Measurements from ENCODE around the gene SLC45A3. TPM values are rescaled to one million over a fixed set of nuclear protein-coding genes. Genes with fewer than 3 reads are reported as not detected.

The SLC45A3 gene
- total RNA-seq, result 1 to 10 TPM; 5.9 to 9.9 TPM
- 1 to 10 TPM; 5.3 to 5.6 TPM for polyA plus RNA-seq

GRCh38 chr1:205680073-205680851, at the start of gene SLC45A3:
SLC45A3 (minus strand) TSS chr1:205680509; CDS start chr1:205664656, 15,853 bp downstream.
- Histone ChIP-seq H3K27me3 (ENCODE audit: control insufficient read depth in 4 of 4, insufficient read depth in 4 of 4, low read length in 3 of 4) (no peaks in the 10 kb centered on the region), H3K36me3 (ENCODE audit: control insufficient read depth in 4 of 4, insufficient read depth in 3 of 4, low read depth in 1 of 4, low read length in 3 of 4) (no peaks in the 10 kb centered on the region), H3K4me1 (ENCODE audit: control insufficient read depth in 4 of 4, insufficient read depth in 4 of 4, low read length in 3 of 4) (peaks cover 10 to 56% (median 51%) of the 10 kb centered on the region in 4 donors), H3K27ac (ENCODE audit: low read depth in 1 of 2, low read length in 2 of 2) (peak within 1 kb of the TSS; percentile 74 to 80), H3K9me3 (ENCODE audit: control insufficient read depth in 4 of 4, low read length in 3 of 4) (no peaks in the 10 kb centered on the region), H3K4me3 (ENCODE audit: low read depth in 1 of 3, low read length in 3 of 3) (peak within 1 kb of the TSS; percentile 3 to 87 (median 78)), H3K9ac (ENCODE audit: low read depth in 1 of 2, low read length in 2 of 2) (peak within 1 kb of the TSS; percentile 66 to 67)
- under 1% methylated on average over 86 of the region's 86 CpGs for WGBS
- peak; percentile 58 for DNase-seq (ENCODE audit: low spot score)
- TF ChIP-seq EGR1 (IDR thresholded peaks at IDR 0.05; ENCODE audit: low read depth in 2 of 2) (no peak), RXRA (IDR thresholded peaks at IDR 0.05) (no peak), JUND (IDR thresholded peaks at IDR 0.05) (no peak), GABPA (IDR thresholded peaks at IDR 0.05 in 1 of 2, conservative IDR thresholded peaks at IDR 0.05 in 1 of 2) (no peak), HNF4G (IDR thresholded peaks at IDR 0.05) (no peak), FOXA2 (IDR thresholded peaks at IDR 0.05) (no peak), RAD21 (IDR thresholded peaks at IDR 0.05) (no peak), MAX (IDR thresholded peaks at IDR 0.05) (no peak), CTCF (IDR thresholded peaks at IDR 0.05; ENCODE audit: low read depth, low read length, missing input control) (no peak), SP1 (IDR thresholded peaks at IDR 0.05) (no peak), HNF4A (conservative IDR thresholded peaks at IDR 0.05) (no peak)

- peak overlapping the region; percentile 47 to 78 for H3K9ac ChIP-seq (ENCODE audit: low read depth in 1 of 2, low read length in 2 of 2)
- 38% methylated on average over 4 of the region's 4 CpGs for WGBS
- TF ChIP-seq TAF1 (conservative IDR thresholded peaks at IDR 0.05), result peak; percentile 43
- TF ChIP-seq MAX (IDR thresholded peaks at IDR 0.05), result peak; percentile 39
- TF ChIP-seq RAD21 (IDR thresholded peaks at IDR 0.05), result peak; percentile 19 to 28
- peak; percentile 85 for TF ChIP-seq SP1 (IDR thresholded peaks at IDR 0.05)
- TF ChIP-seq NR2F2 (IDR thresholded peaks at IDR 0.05), result no peak
- no peak for TF ChIP-seq FOXA1 (IDR thresholded peaks at IDR 0.05)
- peak in 1 of 2 donors; percentile 18 for TF ChIP-seq GABPA (IDR thresholded peaks at IDR 0.05 in 1 of 2, conservative IDR thresholded peaks at IDR 0.05 in 1 of 2)
- no peak for TF ChIP-seq CTCF (IDR thresholded peaks at IDR 0.05; ENCODE audit: low read depth, low read length, missing input control)
- TF ChIP-seq ATF3 (IDR thresholded peaks at IDR 0.05), result peak; percentile 67
- TF ChIP-seq FOXA2 (IDR thresholded peaks at IDR 0.05), result peak; percentile 30
- TF ChIP-seq RXRA (IDR thresholded peaks at IDR 0.05), result peak; percentile 67 to 79
- TF ChIP-seq HNF4A (conservative IDR thresholded peaks at IDR 0.05), result peak; percentile 88 to 93
- TF ChIP-seq ZBTB33 (IDR thresholded peaks at IDR 0.05), result peak; percentile 64
- TF ChIP-seq REST (IDR thresholded peaks at IDR 0.05), result peak; percentile 66
- TF ChIP-seq EGR1 (IDR thresholded peaks at IDR 0.05; ENCODE audit: low read depth in 2 of 2), result peak in 1 of 2 donors; percentile 9
- TF ChIP-seq JUND (IDR thresholded peaks at IDR 0.05), result peak; percentile 53 to 67
- peak; percentile 67 for TF ChIP-seq YY1 (IDR thresholded peaks at IDR 0.05)
- peak; percentile 66 for TF ChIP-seq HNF4G (IDR thresholded peaks at IDR 0.05)
- no peaks in the 10 kb centered on the region for H3K9me3 ChIP-seq (ENCODE audit: control insufficient read depth in 4 of 4, low read length in 3 of 4)
- H3K27ac ChIP-seq (ENCODE audit: low read depth in 1 of 2, low read length in 2 of 2), result peak overlapping the region; percentile 89
- H3K27me3 ChIP-seq (ENCODE audit: control insufficient read depth in 4 of 4, insufficient read depth in 4 of 4, low read length in 3 of 4), result no peaks in the 10 kb centered on the region
- H3K36me3 ChIP-seq (ENCODE audit: control insufficient read depth in 4 of 4, insufficient read depth in 3 of 4, low read depth in 1 of 4, low read length in 3 of 4), result peaks cover 0 to 6% (median under 1%) of the 10 kb centered on the region in 4 donors
- H3K4me3 ChIP-seq (ENCODE audit: low read depth in 1 of 3, low read length in 3 of 3), result no peak overlapping the region
- H3K4me1 ChIP-seq (ENCODE audit: control insufficient read depth in 4 of 4, insufficient read depth in 4 of 4, low read length in 3 of 4), result peaks cover 6 to 51% (median 37%) of the 10 kb centered on the region in 4 donors
- no peak for DNase-seq (ENCODE audit: low spot score)
These were observed 46.4 kb upstream of the SLC45A3 start for GRCh38 chr1:205726619-205727125.

Data from liver (tissue), 9 donors.